GM19328 (cell line): ENCODE results near the gene SMIM30.
"Not testable (repeated sequence)": the region's sequence is repeated elsewhere in the genome, so short reads cannot be mapped to it uniquely, and the experiment has no call there.

Source experiments
- ATAC-seq: cut with Tn5 transposase; IDR thresholded peaks from one replicate; pipeline ENCODE4 v1.9.1; 2021; ENCODE audit warnings: mild to moderate bottlenecking, moderate library complexity; ENCODE audit not compliant: unreplicated experiment

The SMIM30 gene

GRCh38 chr7:113118074-113118959 is at the start of gene SMIM30:
Gene SMIM30, minus strand, starts transcription at chr7:113118554. Its CDS starts 976 bp downstream, at chr7:113117578.
- ATAC-seq = peak; percentile 98

- ATAC-seq = not testable (repeated sequence)
These were observed 47.8 kb upstream of the SMIM30 start for GRCh38 chr7:113166176-113166575.

DNA sequence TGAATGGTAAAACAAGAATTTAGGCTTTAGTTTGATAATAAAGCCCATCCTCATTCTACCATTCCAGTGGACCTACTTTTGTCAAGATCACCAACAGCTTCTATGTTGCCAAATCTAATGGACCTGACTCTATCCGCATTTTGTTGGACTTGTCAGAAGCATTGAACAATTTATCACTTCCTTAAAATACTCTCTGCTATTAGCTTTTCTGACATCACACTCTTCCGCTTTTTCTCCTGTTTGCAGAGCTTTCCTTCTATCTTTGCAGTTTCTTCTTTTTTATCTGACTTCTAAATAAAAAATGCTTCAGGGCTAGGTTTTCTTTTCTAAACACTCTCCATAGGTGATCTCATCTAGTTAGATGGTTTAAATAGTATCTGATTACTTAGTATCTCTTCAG is 42.7 kb upstream of the SMIM30 start:
- no peak for ATAC-seq

DNA sequence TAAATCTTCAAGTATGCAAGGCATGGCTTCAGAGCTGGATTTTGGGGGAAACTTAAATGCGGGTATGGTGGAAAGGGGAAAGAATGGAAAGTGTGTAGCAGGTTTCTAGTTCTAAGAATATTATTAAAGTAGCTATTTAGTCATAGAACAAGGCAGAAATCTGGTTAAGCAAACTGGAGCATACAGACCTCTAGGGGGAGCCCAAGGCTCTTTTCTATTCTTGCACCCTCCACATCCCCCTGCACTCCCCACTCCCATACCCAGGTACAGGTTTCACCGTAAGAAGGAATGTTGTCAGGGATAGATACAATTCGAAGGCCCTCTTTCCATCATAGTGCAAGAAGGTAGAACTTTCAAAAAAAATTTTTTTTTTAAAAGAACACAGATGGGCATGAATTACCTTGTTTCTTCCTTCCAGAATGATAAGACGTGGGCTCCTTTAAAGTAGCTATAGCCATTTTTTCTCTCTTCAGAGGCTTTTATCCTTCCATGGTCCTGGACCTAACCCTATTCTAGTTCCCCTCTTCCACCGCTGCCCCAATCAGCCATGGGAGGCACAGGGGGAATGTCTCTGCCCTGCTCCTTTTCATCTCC is 41.5 kb upstream of the SMIM30 start:
- ATAC-seq = no peak

GRCh38 chr7:113158756-113159155 is 40.4 kb upstream of the SMIM30 start:
- no peak for ATAC-seq

DNA sequence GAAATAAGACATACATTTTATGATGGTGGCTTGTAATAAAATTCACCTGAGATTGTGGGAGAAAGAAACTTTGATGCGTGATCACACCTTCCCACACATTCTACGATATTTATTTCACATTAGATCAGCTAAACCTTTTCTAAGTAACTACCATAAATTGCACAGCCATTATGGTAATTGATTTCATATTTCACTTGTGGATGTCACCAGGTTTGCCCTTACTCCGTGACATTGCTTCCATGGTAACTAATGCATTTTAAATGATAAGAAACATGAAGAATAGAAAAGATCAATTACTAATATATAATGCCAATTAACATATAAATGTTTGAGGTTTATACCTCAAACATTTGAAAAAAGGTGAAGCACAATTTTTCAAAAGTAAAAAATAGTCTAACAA is 35.8 kb upstream of the SMIM30 start:
- ATAC-seq = no peak

DNA sequence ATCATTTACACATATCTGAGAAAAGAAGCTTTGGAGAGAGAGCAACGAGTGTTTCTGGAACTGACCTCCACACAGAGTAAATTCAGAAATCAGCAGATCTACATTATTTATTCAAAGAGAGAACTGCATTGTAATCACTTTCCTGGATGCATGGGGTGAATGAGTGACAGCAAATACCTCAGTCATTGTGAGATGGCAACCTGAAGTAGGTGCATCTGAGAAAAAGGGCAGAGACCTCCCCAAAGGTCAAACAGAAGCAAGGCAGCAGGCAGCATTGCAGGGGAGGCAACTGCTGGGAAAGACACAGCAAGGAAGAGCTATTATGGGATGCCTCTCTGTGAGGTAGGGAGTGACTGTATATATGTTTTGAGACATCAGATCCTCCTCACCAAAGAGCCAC is 26.5 kb upstream of the SMIM30 start:
- no peak for ATAC-seq

DNA sequence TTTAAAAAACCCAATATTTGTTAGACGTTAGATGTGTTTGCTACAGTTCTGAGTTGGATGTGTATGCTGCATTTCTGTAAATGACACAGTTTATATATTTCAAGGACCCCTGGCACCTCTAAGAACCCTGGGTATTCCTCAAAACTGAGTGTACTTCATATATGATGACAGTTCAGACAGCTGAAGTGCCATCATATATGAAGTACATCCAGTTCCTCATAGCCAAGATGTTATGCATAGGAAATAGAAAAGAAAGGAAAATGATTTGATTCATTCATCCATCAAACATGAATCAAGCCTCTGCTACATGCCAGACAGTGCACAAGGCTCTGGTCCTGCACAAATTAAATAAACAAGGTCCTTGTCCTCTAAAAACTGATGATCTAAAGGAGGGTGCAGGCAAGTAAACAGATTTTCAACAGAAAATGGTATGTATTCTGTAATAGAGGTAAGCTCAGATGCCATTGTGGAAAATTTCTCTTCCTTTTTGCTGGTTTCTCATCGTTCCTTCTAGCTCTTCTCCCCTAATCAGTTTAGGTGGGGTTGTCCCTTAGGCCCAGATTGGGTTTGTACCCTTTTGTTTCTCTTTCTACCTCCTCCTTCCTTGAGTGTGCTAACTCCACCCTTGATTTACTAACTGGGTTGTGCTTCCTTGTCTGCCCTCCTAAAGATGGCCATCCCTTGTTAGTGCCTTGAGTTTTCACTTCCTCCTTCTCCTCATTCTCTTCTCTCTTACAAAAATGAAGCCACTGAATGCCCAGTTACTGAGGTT is 25.3 kb upstream of the SMIM30 start:
- peak; percentile 53 for ATAC-seq

- peak; percentile 57 for ATAC-seq
These were observed 24.2 kb upstream of the SMIM30 start for GRCh38 chr7:113142385-113143119.

DNA sequence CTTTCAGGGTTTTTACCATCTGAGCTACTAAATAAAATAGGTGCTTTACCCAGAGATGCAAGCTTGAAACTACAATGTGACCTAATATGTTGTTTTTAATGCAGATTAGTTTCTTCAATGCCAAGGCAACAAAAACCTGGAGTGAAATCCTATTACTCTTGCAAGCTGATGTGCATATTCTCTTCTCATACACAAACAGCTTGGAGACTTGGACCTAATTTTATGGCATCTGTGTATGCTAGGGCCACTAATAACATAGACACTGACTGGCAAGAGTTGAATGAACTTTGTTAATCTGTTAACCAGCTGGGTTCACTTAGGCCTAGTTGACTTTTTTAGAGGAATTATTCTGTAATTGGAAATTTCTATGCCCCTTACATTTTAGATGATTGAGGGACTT is 23.4 kb upstream of the SMIM30 start:
- ATAC-seq = no peak

GRCh38 chr7:113140956-113141355 is 22.6 kb upstream of the SMIM30 start:
- ATAC-seq = no peak

GRCh38 chr7:113137241-113137640 is 18.9 kb upstream of the SMIM30 start:
- ATAC-seq = no peak

DNA sequence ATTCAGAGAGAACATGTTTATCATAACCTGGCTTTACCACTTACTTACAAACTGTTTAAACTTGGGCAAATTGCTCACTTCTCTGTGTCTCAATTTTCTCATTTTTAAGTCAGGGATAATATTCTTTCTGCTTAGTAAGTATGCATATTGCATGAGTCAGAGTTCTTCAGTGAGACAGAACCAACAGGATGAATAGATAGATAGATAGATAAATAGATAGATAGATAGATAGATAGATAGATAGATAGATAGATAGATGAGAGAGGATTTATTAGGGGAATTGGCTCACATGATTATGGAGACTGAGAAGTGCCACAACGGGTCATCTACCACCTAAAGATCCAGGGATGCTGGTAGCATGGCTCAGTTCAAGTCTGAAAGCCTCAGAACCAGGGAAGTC is 15.7 kb upstream of the SMIM30 start:
- ATAC-seq = no peak

GRCh38 chr7:113131367-113131766 is 13.0 kb upstream of the SMIM30 start:
- no peak for ATAC-seq

GRCh38 chr7:113128031-113128430 is 9.7 kb upstream of the SMIM30 start:
- no peak for ATAC-seq

- ATAC-seq = no peak
These were observed 7.4 kb upstream of the SMIM30 start for GRCh38 chr7:113125728-113126127.

DNA sequence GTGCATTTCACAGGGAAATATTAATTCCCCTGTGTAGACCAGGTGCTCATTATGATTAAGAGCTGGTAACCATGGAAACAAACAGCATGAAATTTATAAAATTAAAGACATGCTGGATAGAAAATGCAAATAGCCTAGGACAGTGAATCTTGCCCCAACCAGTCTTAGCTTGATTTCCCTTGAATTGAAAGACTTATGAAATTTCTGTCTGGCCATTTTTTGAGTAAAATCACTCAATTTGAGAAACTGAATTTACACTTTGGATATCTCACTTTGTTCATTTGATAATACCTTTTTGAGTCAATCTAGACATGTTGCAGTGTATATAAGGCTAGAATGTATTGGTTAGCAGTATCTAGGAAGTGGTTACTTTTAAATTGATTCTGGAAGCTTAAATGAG is 4.4 kb upstream of the SMIM30 start:
- ATAC-seq = no peak

DNA sequence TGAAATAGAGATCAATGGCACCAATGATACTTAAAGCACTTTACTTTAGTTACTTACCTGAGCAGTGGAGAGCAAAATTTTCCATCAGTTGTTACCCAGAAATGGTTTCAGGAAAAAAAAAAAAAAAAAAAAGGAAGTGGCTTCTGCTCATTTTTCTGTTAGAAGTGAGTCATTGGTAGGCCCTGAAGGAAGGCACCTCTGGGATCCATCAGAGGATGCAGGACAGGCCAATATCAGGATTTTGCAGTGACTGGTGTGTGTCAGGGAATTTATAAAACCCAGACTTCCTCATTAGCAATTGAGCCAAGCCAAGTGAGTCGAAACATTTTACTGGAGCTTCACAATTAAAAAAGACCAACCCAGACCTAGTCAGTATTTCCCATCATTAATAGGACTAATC is 2.3 kb upstream of the SMIM30 start:
- ATAC-seq = no peak

DNA sequence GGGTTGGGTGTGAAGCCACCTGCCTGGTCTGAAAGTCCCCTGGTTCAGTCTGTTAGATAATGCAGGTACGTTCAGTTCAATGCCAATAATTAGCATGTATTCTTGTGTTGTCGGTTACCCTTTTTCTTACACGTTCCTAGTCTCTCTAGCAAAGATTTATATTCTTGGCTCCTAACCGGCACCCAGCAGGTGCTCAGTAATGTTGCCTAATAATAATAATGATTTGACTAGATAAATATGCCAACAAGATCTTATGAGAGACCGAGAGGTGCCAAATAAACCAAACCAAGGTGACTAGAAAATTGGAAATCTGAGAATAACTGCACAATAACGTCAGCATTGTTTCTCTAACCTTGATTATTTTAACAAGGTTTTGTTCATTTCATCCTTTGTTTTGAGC is 1.1 kb upstream of the SMIM30 start:
- ATAC-seq = no peak

DNA sequence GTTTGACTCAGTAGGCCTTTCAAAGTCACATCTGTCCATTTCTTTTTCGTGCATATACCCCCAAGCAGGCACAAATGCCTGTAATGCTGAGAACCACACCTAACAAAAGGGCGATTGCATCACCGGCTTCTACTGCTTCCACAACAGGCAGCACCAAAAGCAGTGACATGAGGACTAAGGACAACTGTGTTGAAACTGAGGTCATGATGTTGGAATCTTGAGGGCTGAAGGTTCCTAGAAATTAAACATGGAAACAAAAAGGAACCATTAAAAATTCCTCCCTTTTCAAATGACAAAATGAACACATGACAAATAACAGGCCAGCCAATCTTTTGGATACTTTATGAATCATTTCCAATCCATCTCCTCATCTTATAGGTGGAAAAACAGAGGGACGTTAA is 980 bp downstream of the SMIM30 start:
- ATAC-seq = not testable (repeated sequence)

GRCh38 chr7:113113912-113114311 is 4.4 kb downstream of the SMIM30 start:
- peak; percentile 35 for ATAC-seq
